ENCODE results near the gene CFAP46. TPM values are rescaled to one million over a fixed set of nuclear protein-coding genes. Genes with fewer than 3 reads are reported as not detected.

The CFAP46 gene
- polyA plus RNA-seq, 1 of the 3 experiments (the other 2 are of a cell fraction), result 3.9 TPM

DNA sequence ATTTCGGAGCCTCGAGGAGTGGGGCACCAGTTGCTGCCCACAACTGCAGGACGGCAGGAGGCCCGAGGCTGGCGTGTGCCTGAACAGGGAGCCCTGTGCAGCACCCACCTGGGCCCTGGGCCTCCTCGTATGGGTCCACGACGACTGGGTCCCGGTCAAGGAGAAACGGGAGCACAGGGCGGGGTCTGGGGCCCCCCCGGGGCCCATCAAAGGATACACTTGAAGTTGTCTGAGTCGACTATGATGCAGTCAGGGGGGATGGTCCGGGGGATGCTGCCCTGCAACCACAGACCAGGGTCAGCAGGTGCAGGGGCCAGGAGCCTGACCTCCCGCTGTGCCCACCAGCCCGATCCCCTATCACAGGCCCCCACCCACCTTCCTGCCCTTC lies 127.9 kb downstream of the CFAP46 start (continued):
- TF ChIP-seq FOXM1 (IDR thresholded peaks at IDR 0.05; ENCODE audit: low read depth), result no peak
- no peak for TF ChIP-seq ELF1 (IDR thresholded peaks at IDR 0.05)

GRCh38 chr10:132813560-132814468 lies 128.6 kb downstream of the CFAP46 start:
- H3K4me2 ChIP-seq, result no peak overlapping the region
- DNase-seq, result no peak
- ChIA-PET CTCF (interaction anchor here (1.5 kb wide), 1 partner anchor 159 kb away, joined by 4 read pairs; no protein-coding TSS in a partner anchor), POLR2A (no interaction called here)
- H2AFZ ChIP-seq (ENCODE audit: low read depth), result no peak overlapping the region
- peaks cover 13% of the 10 kb centered on the region; the same call in 1 of the 2 replicates for H3K27me3 ChIP-seq (ENCODE audit: insufficient read depth)
- H3K9me2 ChIP-seq, result no peaks in the 10 kb centered on the region
- no peaks in the 10 kb centered on the region for H3K36me3 ChIP-seq (replicated peaks in 1 of 2; ENCODE audit: control insufficient read depth in 1 of 2, insufficient read depth in 2 of 2, low read length in 1 of 2)
- H3K4me1 ChIP-seq (ENCODE audit: control insufficient read depth in 1 of 2, insufficient read depth in 2 of 2, low read depth in 1 of 2, low read length in 1 of 2), result no peaks in the 10 kb centered on the region
- H3K79me2 ChIP-seq (ENCODE audit: insufficient read depth), result no peaks in the 10 kb centered on the region
- no peaks in the 10 kb centered on the region for H4K20me1 ChIP-seq (ENCODE audit: insufficient read depth)
- H3K27ac ChIP-seq (ENCODE audit: low read depth in 2 of 2, low read length in 1 of 2), result no peak overlapping the region
- H3K9me3 ChIP-seq, result no peaks in the 10 kb centered on the region
- H3F3A ChIP-seq (replicated peaks; ENCODE audit: insufficient read depth), result no peaks in the 10 kb centered on the region
- TF ChIP-seq FOSL2 (IDR thresholded peaks at IDR 0.05; ENCODE audit: borderline replicate concordance, low read depth) (no peak), RFX5 (IDR thresholded peaks at IDR 0.05; ENCODE audit: low read length) (no peak), JUND (IDR thresholded peaks at IDR 0.05) (no peak), SMC3 (IDR thresholded peaks at IDR 0.05; ENCODE audit: low read depth, low read length) (no peak)
- no peak overlapping the region for H3K9ac ChIP-seq
- H3K4me3 ChIP-seq (ENCODE audit: low read depth in 2 of 2, low read length in 1 of 2), result no peak overlapping the region
- WGBS (ENCODE audit: low lambda C conversion rate), result 28% methylated on average over 23 of the region's 28 CpGs

- CTCF ChIA-PET, result no interaction called here
- TF ChIP-seq MAX (IDR thresholded peaks at IDR 0.05; ENCODE audit: low read depth) (no peak), RCOR1 (IDR thresholded peaks at IDR 0.05; ENCODE audit: low read length) (no peak), GATA2 (CRISPR knock-in tag; IDR thresholded peaks at IDR 0.05) (no peak), FOSL2 (IDR thresholded peaks at IDR 0.05; ENCODE audit: borderline replicate concordance, low read depth) (no peak), USF1 (IDR thresholded peaks at IDR 0.05; ENCODE audit: borderline replicate concordance, low read depth) (no peak), SMC3 (IDR thresholded peaks at IDR 0.05; ENCODE audit: low read depth, low read length) (no peak), NRF1 (IDR thresholded peaks at IDR 0.05; ENCODE audit: low read depth, low read length) (no peak), TEAD4 (IDR thresholded peaks at IDR 0.05; ENCODE audit: borderline replicate concordance, insufficient read depth) (no peak), ZBTB33 (IDR thresholded peaks at IDR 0.05; ENCODE audit: borderline replicate concordance, low read depth) (no peak), MXI1 (IDR thresholded peaks at IDR 0.05; ENCODE audit: low read depth, low read length) (no peak)
- TF ChIP-seq, protein P1, sequence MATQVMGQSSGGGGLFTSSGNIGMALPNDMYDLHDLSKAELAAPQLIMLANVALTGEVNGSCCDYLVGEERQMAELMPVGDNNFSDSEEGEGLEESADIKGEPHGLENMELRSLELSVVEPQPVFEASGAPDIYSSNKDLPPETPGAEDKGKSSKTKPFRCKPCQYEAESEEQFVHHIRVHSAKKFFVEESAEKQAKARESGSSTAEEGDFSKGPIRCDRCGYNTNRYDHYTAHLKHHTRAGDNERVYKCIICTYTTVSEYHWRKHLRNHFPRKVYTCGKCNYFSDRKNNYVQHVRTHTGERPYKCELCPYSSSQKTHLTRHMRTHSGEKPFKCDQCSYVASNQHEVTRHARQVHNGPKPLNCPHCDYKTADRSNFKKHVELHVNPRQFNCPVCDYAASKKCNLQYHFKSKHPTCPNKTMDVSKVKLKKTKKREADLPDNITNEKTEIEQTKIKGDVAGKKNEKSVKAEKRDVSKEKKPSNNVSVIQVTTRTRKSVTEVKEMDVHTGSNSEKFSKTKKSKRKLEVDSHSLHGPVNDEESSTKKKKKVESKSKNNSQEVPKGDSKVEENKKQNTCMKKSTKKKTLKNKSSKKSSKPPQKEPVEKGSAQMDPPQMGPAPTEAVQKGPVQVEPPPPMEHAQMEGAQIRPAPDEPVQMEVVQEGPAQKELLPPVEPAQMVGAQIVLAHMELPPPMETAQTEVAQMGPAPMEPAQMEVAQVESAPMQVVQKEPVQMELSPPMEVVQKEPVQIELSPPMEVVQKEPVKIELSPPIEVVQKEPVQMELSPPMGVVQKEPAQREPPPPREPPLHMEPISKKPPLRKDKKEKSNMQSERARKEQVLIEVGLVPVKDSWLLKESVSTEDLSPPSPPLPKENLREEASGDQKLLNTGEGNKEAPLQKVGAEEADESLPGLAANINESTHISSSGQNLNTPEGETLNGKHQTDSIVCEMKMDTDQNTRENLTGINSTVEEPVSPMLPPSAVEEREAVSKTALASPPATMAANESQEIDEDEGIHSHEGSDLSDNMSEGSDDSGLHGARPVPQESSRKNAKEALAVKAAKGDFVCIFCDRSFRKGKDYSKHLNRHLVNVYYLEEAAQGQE (IDR thresholded peaks at IDR 0.05; ENCODE audit: low read depth, low read length), result no peak
- TF ChIP-seq, protein P2, sequence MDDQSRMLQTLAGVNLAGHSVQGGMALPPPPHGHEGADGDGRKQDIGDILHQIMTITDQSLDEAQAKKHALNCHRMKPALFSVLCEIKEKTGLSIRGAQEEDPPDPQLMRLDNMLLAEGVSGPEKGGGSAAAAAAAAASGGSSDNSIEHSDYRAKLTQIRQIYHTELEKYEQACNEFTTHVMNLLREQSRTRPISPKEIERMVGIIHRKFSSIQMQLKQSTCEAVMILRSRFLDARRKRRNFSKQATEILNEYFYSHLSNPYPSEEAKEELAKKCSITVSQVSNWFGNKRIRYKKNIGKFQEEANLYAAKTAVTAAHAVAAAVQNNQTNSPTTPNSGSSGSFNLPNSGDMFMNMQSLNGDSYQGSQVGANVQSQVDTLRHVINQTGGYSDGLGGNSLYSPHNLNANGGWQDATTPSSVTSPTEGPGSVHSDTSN (IDR thresholded peaks at IDR 0.05), result no peak
Observed at GRCh38 chr10:132813001-132813401, 129.4 kb downstream of the CFAP46 start.

More at GRCh38 chr10:132813001-132813401, 129.4 kb downstream of the CFAP46 start:
- H3K4me3 ChIP-seq (ENCODE audit: low read depth in 2 of 2, low read length in 1 of 2), result no peak overlapping the region
- POLR2A ChIA-PET, result no interaction called here
- H3K4me1 ChIP-seq (ENCODE audit: control insufficient read depth in 1 of 2, insufficient read depth in 2 of 2, low read depth in 1 of 2, low read length in 1 of 2), result no peaks in the 10 kb centered on the region
- H4K20me1 ChIP-seq (ENCODE audit: insufficient read depth), result no peaks in the 10 kb centered on the region
- no peaks in the 10 kb centered on the region for H3K79me2 ChIP-seq (ENCODE audit: insufficient read depth)
- no peak for DNase-seq
- H3K9me2 ChIP-seq, result no peaks in the 10 kb centered on the region
- 57% methylated on average over 8 of the region's 10 CpGs for WGBS (ENCODE audit: low lambda C conversion rate)
- H3K4me2 ChIP-seq, result no peak overlapping the region
- H3K27me3 ChIP-seq (ENCODE audit: insufficient read depth), result peaks cover 13% of the 10 kb centered on the region; the same call in 1 of the 2 replicates
- H3K9ac ChIP-seq, result no peak overlapping the region
- no peaks in the 10 kb centered on the region for H3K9me3 ChIP-seq
- no peaks in the 10 kb centered on the region for H3K36me3 ChIP-seq (replicated peaks in 1 of 2; ENCODE audit: control insufficient read depth in 1 of 2, insufficient read depth in 2 of 2, low read length in 1 of 2)
- H3F3A ChIP-seq (replicated peaks; ENCODE audit: insufficient read depth), result no peaks in the 10 kb centered on the region
- H3K27ac ChIP-seq (ENCODE audit: low read depth in 2 of 2, low read length in 1 of 2), result no peak overlapping the region
- no peak overlapping the region for H2AFZ ChIP-seq (ENCODE audit: low read depth)
